IPS DF 6.9 (cell line): Measurements from ENCODE around the gene PAPPA2.
"Not testable (repeated sequence)": the region's sequence is repeated elsewhere in the genome, so short reads cannot be mapped to it uniquely, and the experiment has no call there.

Experiments used
- DNase-seq: peaks from one replicate; pipeline ENCODE4 v3.0.0-alpha.2; 2013; ENCODE audit warnings: low read depth, low spot score
- H3K27ac ChIP-seq: one replicate; pipeline ENCODE4 v1.5.1; 2013; ENCODE audit warnings: low read length, control low read depth
- H3K27me3 ChIP-seq: 2 replicates; pipeline ENCODE4 v1.6.1; 2013; ENCODE audit warnings: mild to moderate bottlenecking, low read length; ENCODE audit not compliant: control insufficient read depth, insufficient read depth
- H3K36me3 ChIP-seq: 2 replicates; pipeline ENCODE4 v1.6.1; 2013; ENCODE audit warnings: low read length; ENCODE audit not compliant: control insufficient read depth, insufficient read depth
- H3K4me1 ChIP-seq: 2 replicates; pipeline ENCODE4 v1.6.1; 2013; ENCODE audit warnings: low read length; ENCODE audit not compliant: control insufficient read depth, insufficient read depth
- H3K4me3 ChIP-seq: 2 replicates; pipeline ENCODE4 v1.5.1; 2013; ENCODE audit warnings: mild to moderate bottlenecking, low read length
- H3K9me3 ChIP-seq: 2 replicates; pipeline ENCODE4 v1.6.1; 2013; ENCODE audit warnings: low read length, inconsistent platforms; ENCODE audit not compliant: control insufficient read depth, insufficient read depth
- WGBS: extraction: QIAGEN DNeasy Blood & Tissue Kit; methylation state at CpG from one replicate; pipeline ENCODE4 v1.1.7; 2013; ENCODE audit warnings: mixed read lengths, missing lambda C conversion rate; ENCODE audit not compliant: insufficient read length, insufficient coverage; 5-methylcytosine and 5-hydroxymethylcytosine counted together

The PAPPA2 gene

DNA sequence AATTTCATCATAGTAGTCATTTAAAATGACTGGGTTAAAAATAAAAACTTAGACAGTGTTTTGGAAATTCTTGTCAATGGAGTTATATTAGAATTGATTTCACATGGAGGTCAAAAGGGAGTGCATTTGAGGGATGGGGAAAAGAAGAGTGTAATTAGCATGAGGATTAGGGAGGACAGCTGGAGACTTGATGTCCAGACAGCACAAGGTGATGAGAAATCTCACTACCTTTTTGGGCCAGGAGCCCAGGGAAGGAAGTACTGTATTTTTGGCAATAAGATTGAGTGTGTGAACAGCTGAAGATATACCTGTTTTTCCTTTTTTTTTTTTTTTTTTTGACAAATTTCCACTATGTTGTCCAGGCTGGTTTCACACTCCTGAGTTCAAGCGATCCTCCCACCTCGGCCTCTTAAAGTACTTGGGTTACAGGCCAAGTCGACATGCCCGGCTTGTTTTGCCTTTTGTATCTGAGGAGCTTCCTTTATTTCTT lies 163.6 kb downstream of the PAPPA2 start:
- Histone ChIP-seq H3K9me3 (no peaks in the 10 kb centered on the region), H3K36me3 (no peaks in the 10 kb centered on the region), H3K4me3 (no peak overlapping the region), H3K4me1 (no peaks in the 10 kb centered on the region), H3K27me3 (no peaks in the 10 kb centered on the region), H3K27ac (no peak overlapping the region)
- no peak for DNase-seq
- no CpG with 5 or more reads among the region's 4 CpGs for WGBS

DNA sequence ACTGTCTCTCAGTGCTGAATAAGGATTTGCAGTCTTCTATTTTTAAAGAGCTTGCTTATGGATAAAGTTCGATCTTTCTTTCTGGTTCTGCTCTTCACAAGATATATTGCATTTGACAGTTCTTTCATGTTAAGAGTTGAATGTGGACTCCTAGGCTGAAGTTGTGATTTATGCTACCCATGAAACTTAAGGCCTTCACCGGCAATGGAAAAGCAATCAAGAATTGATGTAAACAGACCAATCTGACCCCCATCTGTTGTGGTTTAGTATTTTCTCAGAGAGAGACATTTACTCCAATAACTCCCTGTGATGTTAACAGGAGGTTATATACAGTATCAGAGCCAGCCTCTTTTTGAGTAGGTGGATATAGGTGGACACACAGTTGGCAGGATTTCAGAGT lies 165.8 kb downstream of the PAPPA2 start:
- WGBS = no CpG with 5 or more reads among the region's 2 CpGs
- Histone ChIP-seq H3K27ac (no peak overlapping the region), H3K36me3 (no peaks in the 10 kb centered on the region), H3K27me3 (no peaks in the 10 kb centered on the region), H3K4me1 (no peaks in the 10 kb centered on the region), H3K4me3 (no peak overlapping the region), H3K9me3 (no peaks in the 10 kb centered on the region)
- DNase-seq = no peak

DNA sequence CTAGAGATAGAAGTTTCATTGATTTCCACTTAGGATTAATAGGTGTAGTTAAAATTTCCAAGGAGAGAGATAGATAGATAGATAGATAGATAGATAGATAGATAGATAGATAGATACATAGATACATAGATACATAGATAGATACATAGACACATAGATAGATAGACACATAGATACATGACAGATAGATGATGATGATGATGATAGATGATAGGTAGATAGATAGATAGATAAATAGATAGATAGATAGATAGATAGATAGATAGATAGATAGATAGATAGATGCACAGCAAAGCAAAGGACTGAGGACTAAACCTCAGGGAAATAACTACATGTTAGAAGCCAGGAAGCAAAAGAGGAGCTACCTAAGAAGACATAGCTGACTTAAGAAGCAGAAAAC lies 171.8 kb downstream of the PAPPA2 start:
- H3K9me3 ChIP-seq, H3K4me3 ChIP-seq, DNase-seq, H3K36me3 ChIP-seq, H3K4me1 ChIP-seq, H3K27ac ChIP-seq, H3K27me3 ChIP-seq: not testable (repeated sequence)

DNA sequence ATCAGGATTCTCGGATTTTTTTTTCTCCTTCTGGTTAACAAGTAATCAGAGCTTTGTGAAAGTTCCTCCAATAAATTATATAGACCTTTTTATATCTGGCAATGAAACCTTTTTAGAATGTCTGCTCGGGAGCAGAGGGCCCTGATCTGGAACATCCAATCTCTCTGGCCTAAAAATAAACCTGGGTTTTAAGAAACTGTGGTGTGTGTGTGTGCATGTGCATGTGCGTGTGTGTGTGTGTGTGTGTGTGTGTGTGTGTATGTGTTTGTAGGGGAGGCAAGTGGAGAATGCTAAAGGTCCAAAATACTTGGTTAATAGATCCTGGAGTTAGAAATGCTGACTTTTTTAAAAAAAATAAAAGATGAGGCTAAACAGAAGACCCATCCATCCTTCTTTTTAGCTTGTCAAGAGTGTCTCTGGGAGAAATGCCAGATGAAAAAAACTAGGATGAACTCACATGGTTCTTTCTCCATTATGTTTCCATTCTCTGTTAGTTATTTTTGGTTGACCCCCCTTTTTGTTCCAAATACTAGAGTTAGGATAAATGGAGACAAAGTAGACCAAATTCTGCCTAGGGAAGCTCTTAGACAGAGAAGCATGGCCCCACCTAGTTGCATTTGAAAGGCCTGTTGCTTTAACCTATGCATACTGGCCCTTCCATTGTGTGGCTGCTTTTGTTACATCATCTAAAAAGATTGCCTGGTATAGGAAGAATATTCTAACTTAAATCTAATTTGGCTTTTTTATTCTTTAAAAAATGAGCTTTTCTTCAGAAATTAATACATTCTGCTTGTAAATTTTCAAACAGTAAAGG lies 175.9 kb downstream of the PAPPA2 start:
- Histone ChIP-seq H3K36me3 (no peaks in the 10 kb centered on the region), H3K27ac (no peak overlapping the region), H3K27me3 (no peaks in the 10 kb centered on the region), H3K4me3 (no peak overlapping the region), H3K9me3 (no peaks in the 10 kb centered on the region), H3K4me1 (no peaks in the 10 kb centered on the region)
- peak; percentile 4 for DNase-seq
- WGBS = no CpG with 5 or more reads among the region's 3 CpGs

DNA sequence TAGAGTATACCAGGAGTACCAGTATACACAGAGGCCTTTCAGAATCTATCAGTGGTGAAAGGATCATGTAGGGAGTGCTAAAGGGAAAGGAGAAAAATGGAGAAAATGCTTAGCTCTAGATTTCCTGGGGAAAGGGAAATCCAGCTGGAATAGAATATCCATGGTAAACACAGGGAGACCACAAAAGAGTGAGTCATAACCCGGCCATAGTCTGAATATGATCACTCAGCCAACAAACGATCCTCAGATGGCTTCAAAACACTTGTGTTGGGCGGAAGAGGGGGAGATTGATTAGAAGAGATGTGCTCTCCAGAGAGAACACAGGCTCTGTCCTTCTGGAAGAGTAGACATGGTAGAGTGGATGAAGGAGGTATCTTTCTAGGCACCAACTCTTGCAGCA lies 180.6 kb downstream of the PAPPA2 start:
- no peak overlapping the region for H3K27ac ChIP-seq
- no peaks in the 10 kb centered on the region for H3K27me3 ChIP-seq
- DNase-seq = no peak
- H3K4me3 ChIP-seq = no peak overlapping the region
- no peaks in the 10 kb centered on the region for H3K9me3 ChIP-seq
- WGBS = no CpG with 5 or more reads among the region's 3 CpGs
- no peaks in the 10 kb centered on the region for H3K36me3 ChIP-seq
- no peaks in the 10 kb centered on the region for H3K4me1 ChIP-seq

DNA sequence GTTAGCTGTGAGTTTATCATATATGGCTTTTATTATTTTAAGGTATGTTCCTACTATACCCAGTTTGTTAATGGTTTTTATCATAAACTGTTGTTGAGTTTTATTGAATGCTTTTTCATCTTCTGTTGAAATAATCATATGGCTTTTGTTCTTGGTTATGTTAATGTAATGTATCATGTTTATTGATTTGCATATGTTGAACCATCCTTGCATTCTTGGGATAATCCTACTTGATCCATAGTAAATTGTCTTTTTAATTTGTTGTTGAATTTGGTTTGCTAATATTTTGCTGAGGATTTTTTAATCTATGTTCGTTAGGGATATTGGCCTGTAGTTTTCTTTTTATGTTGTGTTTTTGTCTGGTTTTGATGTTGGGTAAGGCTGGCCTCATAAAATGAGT lies 185.6 kb downstream of the PAPPA2 start:
- DNase-seq = no peak
- H3K4me3 ChIP-seq = no peak overlapping the region
- H3K27me3 ChIP-seq = no peaks in the 10 kb centered on the region
- WGBS = no CpG with 5 or more reads among the region's 1 CpG
- H3K4me1 ChIP-seq = no peaks in the 10 kb centered on the region
- H3K36me3 ChIP-seq = no peaks in the 10 kb centered on the region
- H3K9me3 ChIP-seq = no peaks in the 10 kb centered on the region
- H3K27ac ChIP-seq = no peak overlapping the region

DNA sequence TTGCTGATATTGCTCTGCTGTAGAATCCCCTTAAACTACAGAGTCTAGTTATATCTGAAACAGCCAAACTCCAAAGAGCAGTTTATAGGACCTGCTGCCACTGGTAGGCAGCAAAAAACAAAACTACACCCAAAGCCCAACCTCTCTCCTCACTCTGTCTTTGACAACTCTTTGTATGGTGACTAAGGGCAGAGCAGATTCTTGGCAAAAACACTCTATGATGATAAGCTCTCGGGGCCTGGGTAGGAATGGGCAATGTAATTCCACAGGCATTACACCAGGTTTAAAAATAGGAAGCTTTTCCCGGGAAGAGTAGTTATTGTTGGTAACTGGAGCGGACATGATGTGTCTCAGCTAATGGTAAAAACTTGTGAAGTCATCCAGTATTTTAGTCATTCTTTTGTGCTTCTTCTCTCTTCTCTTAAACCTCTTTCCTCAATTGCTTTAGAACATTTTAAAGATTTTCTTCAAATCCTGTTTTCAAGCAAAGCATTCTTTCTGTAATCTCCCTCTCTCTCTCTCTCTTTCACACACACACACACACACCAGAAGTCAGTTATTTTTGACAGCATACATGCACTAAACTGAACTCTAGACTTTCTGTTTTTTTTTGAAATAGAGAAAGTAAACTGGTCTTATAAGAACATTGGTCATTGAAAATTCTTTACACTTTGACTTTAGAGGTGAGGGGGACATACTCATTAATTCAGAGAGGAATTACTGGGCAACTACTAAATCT lies 193.5 kb downstream of the PAPPA2 start:
- no peak overlapping the region for H3K27ac ChIP-seq
- no peaks in the 10 kb centered on the region for H3K36me3 ChIP-seq
- H3K4me3 ChIP-seq = no peak overlapping the region
- no peak for DNase-seq
- no peaks in the 10 kb centered on the region for H3K9me3 ChIP-seq
- 0 out of 2 replicates have a peak, but pooled peaks cover 1% of the 10 kb centered on the region for H3K27me3 ChIP-seq
- WGBS = no CpG with 5 or more reads among the region's 3 CpGs
- H3K4me1 ChIP-seq = peaks cover 2% of the 10 kb centered on the region

DNA sequence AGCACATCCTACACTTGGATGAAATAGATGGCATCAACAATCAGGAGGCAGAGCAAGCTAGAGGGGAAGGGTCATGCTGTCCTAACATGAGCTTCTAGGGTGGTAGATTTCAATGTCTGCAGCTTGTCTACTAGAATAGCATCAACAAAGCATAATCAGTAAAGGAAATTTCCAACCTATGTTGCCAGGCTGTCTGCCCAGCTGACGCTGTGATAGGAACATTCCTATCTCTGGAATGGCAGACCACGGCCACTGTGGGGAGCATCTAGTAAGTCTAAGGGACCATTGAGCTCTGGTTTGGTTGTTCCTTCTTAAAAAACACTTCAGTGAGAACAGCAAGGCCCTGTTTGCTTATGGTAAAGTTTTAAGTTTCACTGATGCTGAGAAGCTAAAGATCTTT lies 206.8 kb downstream of the PAPPA2 start:
- Histone ChIP-seq H3K36me3 (no peaks in the 10 kb centered on the region), H3K27me3 (no peaks in the 10 kb centered on the region), H3K9me3 (no peaks in the 10 kb centered on the region), H3K27ac (no peak overlapping the region), H3K4me3 (no peak overlapping the region), H3K4me1 (no peaks in the 10 kb centered on the region)
- no CpG with 5 or more reads among the region's 2 CpGs for WGBS
- no peak for DNase-seq

DNA sequence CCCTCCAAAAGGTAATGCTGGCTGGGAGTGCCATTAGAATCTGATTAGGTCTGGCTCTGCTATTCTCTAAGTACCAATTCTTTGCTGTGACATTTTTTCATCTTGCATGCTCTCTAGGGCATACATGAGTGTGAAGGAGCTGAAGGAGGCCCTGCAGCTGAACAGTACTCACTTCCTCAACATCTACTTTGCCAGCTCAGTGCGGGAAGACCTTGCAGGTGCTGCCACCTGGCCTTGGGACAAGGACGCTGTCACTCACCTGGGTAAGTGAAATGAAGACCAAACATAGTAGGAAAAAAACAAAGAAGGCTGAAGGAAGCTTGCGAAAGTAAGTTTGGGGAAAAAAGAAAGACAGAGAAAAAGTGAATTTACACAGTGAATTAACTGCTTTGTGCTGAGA lies 207.9 kb downstream of the PAPPA2 start:
- no peak overlapping the region for H3K27ac ChIP-seq
- no peaks in the 10 kb centered on the region for H3K9me3 ChIP-seq
- no peaks in the 10 kb centered on the region for H3K4me1 ChIP-seq
- H3K27me3 ChIP-seq = no peaks in the 10 kb centered on the region
- no peak for DNase-seq
- WGBS = no CpG with 5 or more reads among the region's 3 CpGs
- no peak overlapping the region for H3K4me3 ChIP-seq
- no peaks in the 10 kb centered on the region for H3K36me3 ChIP-seq

DNA sequence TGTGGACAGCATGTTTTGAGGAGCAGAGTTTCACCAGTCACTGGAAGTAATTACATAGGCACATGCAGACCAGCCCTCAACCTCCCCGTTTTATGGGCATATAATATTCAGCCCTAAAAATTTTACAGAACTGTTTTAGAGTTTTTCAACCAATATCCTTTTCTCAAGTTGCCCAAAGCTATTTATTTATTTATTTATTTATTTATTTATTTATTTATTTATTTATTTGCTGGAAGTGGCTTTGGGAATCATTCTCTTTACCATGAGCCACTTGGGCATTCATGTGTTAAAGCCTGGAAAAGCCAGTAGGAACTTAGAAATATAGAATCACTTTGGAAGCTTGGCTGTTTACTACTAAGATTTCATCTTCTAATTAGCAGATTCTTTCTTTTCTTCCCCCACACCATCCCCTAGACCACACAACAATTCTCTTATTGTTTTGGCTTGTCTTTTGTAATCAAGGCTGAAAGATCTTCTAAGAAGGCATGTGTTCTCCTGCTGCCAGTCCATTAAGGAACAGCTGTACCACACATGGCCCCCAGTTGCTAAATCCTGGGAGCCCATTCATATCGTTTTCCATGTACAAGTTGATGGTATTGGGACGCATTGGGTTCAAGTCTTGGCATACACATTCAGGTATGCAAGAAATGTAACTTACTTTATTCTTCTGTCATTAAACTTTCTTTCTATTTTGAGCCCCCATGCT lies 220.0 kb downstream of the PAPPA2 start:
- no peaks in the 10 kb centered on the region for H3K27me3 ChIP-seq
- WGBS = no CpG with 5 or more reads among the region's 3 CpGs
- no peaks in the 10 kb centered on the region for H3K4me1 ChIP-seq
- no peaks in the 10 kb centered on the region for H3K36me3 ChIP-seq
- H3K9me3 ChIP-seq = no peaks in the 10 kb centered on the region
- H3K4me3 ChIP-seq = no peak overlapping the region
- no peak overlapping the region for H3K27ac ChIP-seq
- DNase-seq = no peak
